ENCODE results near the gene FTL.

Gene FTL

DNA sequence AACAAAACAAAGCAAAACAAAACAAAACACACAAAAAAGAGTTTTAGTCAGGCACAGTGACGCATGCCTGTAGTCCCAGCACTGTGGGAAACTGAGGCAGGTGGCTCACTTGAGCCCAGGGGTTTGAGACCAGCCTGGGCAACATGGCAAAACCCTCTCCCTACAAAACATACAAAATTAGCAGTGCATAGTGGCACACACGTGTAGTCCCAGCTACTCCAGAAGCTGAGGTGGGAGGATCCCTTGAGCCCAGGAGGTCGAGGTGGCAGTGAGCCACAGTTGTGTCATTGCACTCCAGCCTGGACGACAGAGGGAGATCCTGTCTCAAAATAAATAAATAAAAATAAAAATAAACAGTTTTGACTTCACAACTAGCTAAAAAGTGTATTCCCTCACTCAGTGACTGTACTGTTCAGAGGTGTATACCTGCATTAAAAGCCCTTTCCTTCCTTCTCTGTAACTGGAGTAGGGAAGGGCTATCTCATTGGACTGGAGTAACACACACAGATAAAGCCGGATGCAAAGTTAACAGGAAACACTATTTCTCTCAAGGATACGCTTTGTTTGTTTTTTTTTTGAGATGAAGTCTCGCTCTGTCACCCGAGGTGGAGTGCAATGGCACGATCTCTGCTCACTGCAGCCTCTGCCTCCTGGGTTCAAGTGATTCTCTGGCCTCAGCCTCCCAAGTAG, 14.1 kb upstream of the FTL start:
- H3K27ac ChIP-seq (ENCODE audit: low read depth, low read length): no peak overlapping the region
- H3K4me3 ChIP-seq (ENCODE audit: low read length): no peak overlapping the region
- no peak overlapping the region for H3K9ac ChIP-seq (ENCODE audit: low read length)
- no peaks in the 10 kb centered on the region for H3K27me3 ChIP-seq (ENCODE audit: control insufficient read depth, insufficient read depth, low read length)
- H3K4me1 ChIP-seq (ENCODE audit: control insufficient read depth, insufficient read depth, low read length): peaks cover 4% of the 10 kb centered on the region
- H3K36me3 ChIP-seq (ENCODE audit: control insufficient read depth, insufficient read depth, low read length): no peaks in the 10 kb centered on the region

- Histone ChIP-seq H3K9ac (ENCODE audit: low read length) (no peak overlapping the region), H3K27ac (ENCODE audit: low read depth, low read length) (no peak overlapping the region), H3K4me3 (ENCODE audit: low read length) (no peak overlapping the region), H3K27me3 (ENCODE audit: control insufficient read depth, insufficient read depth, low read length) (no peaks in the 10 kb centered on the region), H3K36me3 (ENCODE audit: control insufficient read depth, insufficient read depth, low read length) (no peaks in the 10 kb centered on the region), H3K4me1 (ENCODE audit: control insufficient read depth, insufficient read depth, low read length) (peaks cover 4% of the 10 kb centered on the region)
These were observed 12.0 kb upstream of the FTL start for GRCh38 chr19:48953141-48953540.

DNA sequence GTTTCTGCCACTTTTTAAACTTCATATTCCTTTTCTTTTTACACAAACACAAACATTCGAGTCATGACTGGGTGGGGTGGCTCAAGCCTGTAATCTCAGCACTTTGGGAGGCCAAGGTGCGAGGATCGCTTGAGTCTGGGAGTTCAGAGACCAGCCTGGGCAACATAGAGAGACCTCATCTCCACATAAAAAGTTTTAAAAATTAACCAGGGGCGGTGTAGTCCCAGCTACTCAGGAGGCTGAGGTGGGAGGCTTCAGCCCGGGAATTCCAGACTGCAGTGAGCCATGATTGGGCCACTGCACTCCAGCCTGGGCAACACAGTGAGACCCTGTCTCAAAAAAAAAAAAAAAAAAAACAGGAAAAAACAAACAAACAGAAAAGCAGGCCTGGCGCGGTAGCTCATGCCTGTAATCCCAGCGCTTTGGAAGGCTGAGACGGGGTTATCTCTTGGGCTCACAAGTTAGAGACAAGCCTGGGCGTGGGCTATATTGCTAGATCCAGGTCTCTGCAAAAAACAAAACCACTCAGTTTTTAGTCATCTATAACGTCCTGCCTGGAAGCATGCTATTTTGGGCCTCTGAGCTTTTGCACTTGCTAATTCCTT, 11.0 kb upstream of the FTL start:
- H3K27me3 ChIP-seq (ENCODE audit: control insufficient read depth, insufficient read depth, low read length): no peaks in the 10 kb centered on the region
- no peak overlapping the region for H3K9ac ChIP-seq (ENCODE audit: low read length)
- peak overlapping the region; percentile 86 for H3K27ac ChIP-seq (ENCODE audit: low read depth, low read length)
- peak overlapping the region; percentile 58 for H3K4me3 ChIP-seq (ENCODE audit: low read length)
- H3K4me1 ChIP-seq (ENCODE audit: control insufficient read depth, insufficient read depth, low read length): peaks cover 4% of the 10 kb centered on the region
- H3K36me3 ChIP-seq (ENCODE audit: control insufficient read depth, insufficient read depth, low read length): no peaks in the 10 kb centered on the region

DNA sequence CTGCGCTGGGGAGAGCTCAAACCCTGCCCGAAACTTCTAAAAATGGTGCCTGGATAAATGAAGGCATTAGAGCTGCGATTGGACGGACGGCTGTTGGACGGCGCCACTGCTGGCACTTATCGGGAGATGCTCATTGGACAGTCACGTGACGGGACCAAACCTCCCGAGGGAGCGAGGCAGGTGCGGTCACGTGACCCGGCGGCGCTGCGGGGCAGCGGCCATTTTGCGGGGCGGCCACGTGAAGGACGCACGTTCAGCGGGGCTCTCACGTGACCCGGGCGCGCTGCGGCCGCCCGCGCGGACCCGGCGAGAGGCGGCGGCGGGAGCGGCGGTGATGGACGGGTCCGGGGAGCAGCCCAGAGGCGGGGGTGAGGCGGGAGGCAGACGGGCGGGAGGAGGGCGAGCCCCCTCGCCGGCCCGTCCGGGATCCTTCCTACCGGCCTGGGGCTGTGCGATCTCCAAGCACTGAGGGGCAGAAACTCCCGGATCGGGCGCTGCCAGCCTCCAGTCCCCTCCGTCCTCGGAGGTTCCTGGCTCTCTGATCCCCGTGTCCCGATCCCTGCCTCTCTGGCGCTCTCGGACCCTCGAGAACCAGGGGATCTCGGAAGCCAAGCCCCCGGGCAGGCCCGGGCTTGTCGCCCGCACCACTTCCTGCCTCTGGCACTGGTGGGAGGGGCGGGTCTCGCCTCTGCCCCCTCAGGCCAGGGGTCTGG, 10.4 kb upstream of the FTL start, which contains the start of gene BAX:
Gene BAX, plus strand, starts transcription at position 281 of the 713 bp plus-strand sequence. Its CDS starts 54 bp downstream, at position 335.
- Histone ChIP-seq H3K4me3 (ENCODE audit: low read length) (peak within 1 kb of the TSS; percentile 97), H3K4me1 (ENCODE audit: control insufficient read depth, insufficient read depth, low read length) (peaks cover 4% of the 10 kb centered on the region), H3K27ac (ENCODE audit: low read depth, low read length) (peak within 1 kb of the TSS; percentile 86), H3K27me3 (ENCODE audit: control insufficient read depth, insufficient read depth, low read length) (no peaks in the 10 kb centered on the region), H3K36me3 (ENCODE audit: control insufficient read depth, insufficient read depth, low read length) (no peaks in the 10 kb centered on the region), H3K9ac (ENCODE audit: low read length) (peak within 1 kb of the TSS; percentile 100)

- Histone ChIP-seq H3K4me1 (ENCODE audit: control insufficient read depth, insufficient read depth, low read length) (peaks cover 4% of the 10 kb centered on the region), H3K27ac (ENCODE audit: low read depth, low read length) (peak overlapping the region; percentile 86), H3K36me3 (ENCODE audit: control insufficient read depth, insufficient read depth, low read length) (no peaks in the 10 kb centered on the region), H3K27me3 (ENCODE audit: control insufficient read depth, insufficient read depth, low read length) (no peaks in the 10 kb centered on the region), H3K4me3 (ENCODE audit: low read length) (peak overlapping the region; percentile 97), H3K9ac (ENCODE audit: low read length) (peak overlapping the region; percentile 100)
These were observed 9.7 kb upstream of the FTL start for GRCh38 chr19:48955308-48955958.

GRCh38 chr19:48958006-48958405, 7.1 kb upstream of the FTL start:
- no peaks in the 10 kb centered on the region for H3K27me3 ChIP-seq (ENCODE audit: control insufficient read depth, insufficient read depth, low read length)
- no peak overlapping the region for H3K9ac ChIP-seq (ENCODE audit: low read length)
- no peaks in the 10 kb centered on the region for H3K36me3 ChIP-seq (ENCODE audit: control insufficient read depth, insufficient read depth, low read length)
- H3K27ac ChIP-seq (ENCODE audit: low read depth, low read length): no peak overlapping the region
- H3K4me3 ChIP-seq (ENCODE audit: low read length): no peak overlapping the region
- peaks cover 4% of the 10 kb centered on the region for H3K4me1 ChIP-seq (ENCODE audit: control insufficient read depth, insufficient read depth, low read length)

DNA sequence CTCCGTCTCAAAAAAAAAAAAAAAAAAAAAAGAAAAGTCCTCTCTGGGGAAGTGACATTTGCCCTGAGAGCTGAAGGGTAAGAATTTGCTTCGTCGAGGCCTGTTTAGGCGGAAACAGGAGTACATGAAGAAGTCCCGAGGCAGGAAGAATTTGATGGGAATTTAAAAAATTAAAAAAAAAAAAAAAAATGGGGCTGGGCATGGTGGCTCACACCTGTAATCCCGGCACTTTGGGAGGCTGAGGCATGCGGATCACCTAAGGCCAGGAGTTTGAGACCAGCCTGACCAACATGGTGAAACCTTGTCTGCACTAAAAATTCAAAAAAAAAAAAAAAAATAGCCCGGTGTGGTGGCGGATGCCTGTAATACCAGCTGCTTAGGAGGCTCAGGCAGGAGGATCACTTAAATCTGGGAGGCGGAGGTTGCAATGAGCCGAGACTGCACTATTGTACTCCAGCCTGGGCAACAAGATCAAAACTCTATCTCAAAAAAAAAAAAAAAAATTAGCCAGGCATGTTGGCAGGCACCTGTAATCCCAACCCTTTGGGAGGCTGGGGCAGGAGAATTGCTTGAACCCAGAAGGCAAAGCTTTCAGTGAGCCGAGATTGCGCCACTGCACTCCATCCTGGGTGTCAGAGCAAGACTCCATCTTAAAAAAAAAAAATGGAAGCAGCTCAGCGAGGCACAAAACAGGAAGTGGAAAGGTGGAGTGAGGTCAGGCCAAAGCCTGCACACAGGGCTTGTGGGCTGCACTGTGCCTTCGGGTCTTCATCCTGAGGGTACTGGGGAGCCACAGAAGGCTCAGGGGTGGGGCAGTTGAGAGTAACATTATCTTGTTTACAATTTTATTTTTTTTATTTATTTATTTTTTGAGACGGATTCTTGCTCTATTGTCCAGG, 5.5 kb upstream of the FTL start:
- Histone ChIP-seq H3K27ac (ENCODE audit: low read depth, low read length) (no peak overlapping the region), H3K4me1 (ENCODE audit: control insufficient read depth, insufficient read depth, low read length) (peaks cover 19% of the 10 kb centered on the region), H3K27me3 (ENCODE audit: control insufficient read depth, insufficient read depth, low read length) (no peaks in the 10 kb centered on the region)

DNA sequence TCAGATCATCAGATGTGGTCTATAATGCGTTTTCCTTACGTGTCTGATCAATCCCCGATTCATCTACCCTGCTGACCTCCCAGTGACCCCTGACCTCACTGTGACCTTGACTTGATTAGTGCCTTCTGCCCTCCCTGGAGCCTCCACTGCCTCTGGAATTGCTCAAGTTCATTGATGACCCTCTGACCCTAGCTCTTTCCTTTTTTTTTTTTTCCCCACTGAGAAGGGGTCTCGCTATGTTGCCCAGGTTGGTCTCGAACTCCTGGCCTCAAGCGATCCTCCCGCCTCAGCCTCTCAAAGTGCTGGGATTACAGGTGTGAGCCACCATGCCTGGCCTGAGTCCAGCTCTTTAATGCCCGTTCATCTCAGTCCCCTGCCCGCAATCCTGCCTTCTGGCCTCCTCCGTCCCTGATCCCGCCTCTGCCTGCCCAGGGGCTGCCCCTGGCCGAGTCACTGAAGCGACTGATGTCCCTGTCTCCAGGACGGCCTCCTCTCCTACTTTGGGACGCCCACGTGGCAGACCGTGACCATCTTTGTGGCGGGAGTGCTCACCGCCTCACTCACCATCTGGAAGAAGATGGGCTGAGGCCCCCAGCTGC, 4.0 kb upstream of the FTL start:
- H3K4me3 ChIP-seq (ENCODE audit: low read length): no peak overlapping the region
- H3K9ac ChIP-seq (ENCODE audit: low read length): no peak overlapping the region
- peaks cover 16% of the 10 kb centered on the region for H3K4me1 ChIP-seq (ENCODE audit: control insufficient read depth, insufficient read depth, low read length)
- H3K36me3 ChIP-seq (ENCODE audit: control insufficient read depth, insufficient read depth, low read length): peaks cover under 1% of the 10 kb centered on the region
- H3K27me3 ChIP-seq (ENCODE audit: control insufficient read depth, insufficient read depth, low read length): no peaks in the 10 kb centered on the region
- H3K27ac ChIP-seq (ENCODE audit: low read depth, low read length): no peak overlapping the region

More for the DNA sequence above, 5.5 kb upstream of the FTL start:
- no peak overlapping the region for H3K4me3 ChIP-seq (ENCODE audit: low read length)
- H3K36me3 ChIP-seq (ENCODE audit: control insufficient read depth, insufficient read depth, low read length): no peaks in the 10 kb centered on the region
- no peak overlapping the region for H3K9ac ChIP-seq (ENCODE audit: low read length)

GRCh38 chr19:48961673-48962028, 3.5 kb upstream of the FTL start:
- no peak overlapping the region for H3K4me3 ChIP-seq (ENCODE audit: low read length)
- peaks cover 21% of the 10 kb centered on the region for H3K4me1 ChIP-seq (ENCODE audit: control insufficient read depth, insufficient read depth, low read length)
- no peaks in the 10 kb centered on the region for H3K27me3 ChIP-seq (ENCODE audit: control insufficient read depth, insufficient read depth, low read length)
- peak overlapping the region; percentile 49 for H3K9ac ChIP-seq (ENCODE audit: low read length)
- H3K36me3 ChIP-seq (ENCODE audit: control insufficient read depth, insufficient read depth, low read length): peaks cover 5% of the 10 kb centered on the region
- H3K27ac ChIP-seq (ENCODE audit: low read depth, low read length): peak overlapping the region; percentile 24

DNA sequence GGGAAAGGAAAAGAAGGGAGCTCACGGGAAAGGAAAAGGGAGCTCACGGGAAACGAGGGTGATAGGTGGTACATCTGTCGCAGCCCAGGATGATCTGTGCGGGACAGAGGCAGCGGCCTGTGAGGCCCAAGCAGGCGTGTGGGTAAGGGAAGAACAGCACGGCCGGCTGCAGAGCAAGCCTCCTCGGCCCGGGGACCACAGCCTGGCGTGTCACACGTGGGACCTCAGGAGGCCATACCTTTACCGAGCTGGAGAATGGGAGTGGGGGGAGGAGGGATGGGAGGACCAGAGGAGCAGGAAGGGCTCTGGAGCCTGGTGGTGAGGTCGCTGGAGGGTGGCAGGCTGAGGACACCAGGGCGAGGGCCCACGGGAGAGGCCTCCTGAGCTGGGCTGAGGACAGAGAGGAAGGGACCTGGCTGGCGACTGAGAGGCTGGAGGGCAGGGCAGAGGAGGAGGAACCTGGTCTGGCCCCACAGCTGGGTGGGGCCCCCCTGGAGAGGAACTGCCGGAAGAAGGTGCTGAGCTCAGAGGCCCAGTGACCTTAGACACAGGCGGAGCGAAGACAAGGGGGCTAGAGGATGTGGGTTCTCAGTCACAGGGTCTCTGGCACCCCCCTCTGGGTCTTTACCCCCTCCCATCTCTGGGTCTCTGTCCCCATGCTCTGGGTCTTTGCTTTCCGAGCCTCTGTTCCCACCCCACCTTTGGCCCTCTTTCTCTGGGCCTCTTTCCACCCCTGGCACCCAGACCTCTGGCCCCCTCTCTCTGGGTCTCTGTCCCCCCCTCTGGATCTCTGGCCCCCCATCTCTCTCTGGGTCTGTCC, 2.9 kb upstream of the FTL start:
- Histone ChIP-seq H3K36me3 (ENCODE audit: control insufficient read depth, insufficient read depth, low read length) (peaks cover 9% of the 10 kb centered on the region), H3K4me1 (ENCODE audit: control insufficient read depth, insufficient read depth, low read length) (peaks cover 24% of the 10 kb centered on the region), H3K9ac (ENCODE audit: low read length) (peak overlapping the region; percentile 49), H3K4me3 (ENCODE audit: low read length) (peak overlapping the region; percentile 9), H3K27ac (ENCODE audit: low read depth, low read length) (peak overlapping the region; percentile 40), H3K27me3 (ENCODE audit: control insufficient read depth, insufficient read depth, low read length) (no peaks in the 10 kb centered on the region)

- Histone ChIP-seq H3K4me1 (ENCODE audit: control insufficient read depth, insufficient read depth, low read length) (peaks cover 24% of the 10 kb centered on the region), H3K27ac (ENCODE audit: low read depth, low read length) (peak overlapping the region; percentile 40), H3K4me3 (ENCODE audit: low read length) (peak overlapping the region; percentile 9), H3K36me3 (ENCODE audit: control insufficient read depth, insufficient read depth, low read length) (peaks cover 9% of the 10 kb centered on the region), H3K27me3 (ENCODE audit: control insufficient read depth, insufficient read depth, low read length) (no peaks in the 10 kb centered on the region), H3K9ac (ENCODE audit: low read length) (peak overlapping the region; percentile 49)
These were observed 2.3 kb upstream of the FTL start for GRCh38 chr19:48962849-48963165.
